HepG2 (cell line): ENCODE results near the gene KLHL21. TPM values are rescaled to one million over a fixed set of nuclear protein-coding genes. Genes with fewer than 3 reads are reported as not detected.
A peak's percentile ranks its signal among the peaks of the same experiment; 100 is the strongest.

Source experiments
- ASH2L ChIP-seq: fragments of 300-600, 200-600 bp; sonication (generic); IDR thresholded peaks from 2 replicates; pipeline ENCODE4 v1.7.0; 2017; ENCODE audit warnings: low read depth, mild to moderate bottlenecking, moderate library complexity, mixed read lengths, low read length; ENCODE audit not compliant: insufficient read length
- DPF2 ChIP-seq: sonication (generic); formaldehyde crosslinking; IDR thresholded peaks from 2 replicates; pipeline ENCODE4 v1.4.0; 2020; ENCODE audit warnings: mild to moderate bottlenecking, low read depth, missing genetic modification reagents, borderline replicate concordance
- FOSL1 ChIP-seq: sonication (generic); formaldehyde crosslinking; IDR thresholded peaks from 2 replicates; pipeline ENCODE4 v1.9.0; 2021; ENCODE audit warnings: missing genetic modification reagents, borderline replicate concordance
- MZF1 ChIP-seq: sonication (generic); formaldehyde crosslinking; IDR thresholded peaks from 2 replicates; pipeline ENCODE4 v1.8.1; 2023; ENCODE audit warnings: mild to moderate bottlenecking, missing genetic modification reagents, borderline replicate concordance
- PHF21A ChIP-seq: sonication (generic); formaldehyde crosslinking; IDR thresholded peaks from 2 replicates; pipeline ENCODE4 v1.5.0; 2020; ENCODE audit warnings: mild to moderate bottlenecking, missing genetic modification reagents
- REL ChIP-seq: sonication (generic); formaldehyde crosslinking; conservative IDR thresholded peaks from 2 replicates; pipeline ENCODE4 v1.8.0; 2022; ENCODE audit warnings: mild to moderate bottlenecking, missing genetic modification reagents, moderate library complexity
- TP53 ChIP-seq: sonication (generic); formaldehyde crosslinking; conservative IDR thresholded peaks from 2 replicates; pipeline ENCODE4 v1.4.0; 2020; ENCODE audit warnings: missing genetic modification reagents
- ZBTB20 ChIP-seq: sonication (generic); formaldehyde crosslinking; IDR thresholded peaks from 2 replicates; pipeline ENCODE4 v1.8.1; 2023; ENCODE audit warnings: missing genetic modification reagents, low read depth, mild to moderate bottlenecking, borderline replicate concordance
- ZNF253 ChIP-seq: sonication (generic); formaldehyde crosslinking; IDR thresholded peaks from 2 replicates; pipeline ENCODE4 v1.8.0; 2022; ENCODE audit warnings: mild to moderate bottlenecking, missing genetic modification reagents, borderline replicate concordance
- ZNF766 ChIP-seq: sonication (generic); formaldehyde crosslinking; IDR thresholded peaks from 2 replicates; pipeline ENCODE4 v1.5.0; 2020; ENCODE audit warnings: missing genetic modification reagents, borderline replicate concordance
- polyA plus RNA-seq, 8 experiments: library from polyadenylated mRNA; depleted of rRNA in 3 of 8; stranded (reverse) in 7 of 8; unstranded in 1 of 8; fragments of >200 nt; fragmentation: Illumina TruSeq in 4 of 8; extraction: Trizol in 4 of 8; gene quantifications; 2 replicates each; pipeline versions ENCODE4 v1.2.1 to v1.2.3, GENCODE V29; 2011 to 2016; ENCODE audit warnings: low read depth in 4 of 8, missing spikeins in 1 of 8, mixed read lengths in 1 of 8; ENCODE audit not compliant: insufficient read depth in 1 of 8
- total RNA-seq, 5 experiments: library from RNA; depleted of rRNA; stranded (reverse); fragments of >200 nt; fragmentation: Illumina TruSeq; extraction: Trizol; gene quantifications; 2 replicates each; pipeline ENCODE4 v1.2.3, GENCODE V29; 2016; ENCODE audit warnings: low read depth in 1 of 5
- TF ChIP-seq, protein P1 (sequence below): sonication (generic); formaldehyde crosslinking; IDR thresholded peaks from 2 replicates; pipeline ENCODE4 v1.4.0; 2020; ENCODE audit warnings: missing genetic modification reagents
- TF ChIP-seq, protein P2 (sequence below): sonication (generic); formaldehyde crosslinking; IDR thresholded peaks from 2 replicates; pipeline ENCODE4 v1.5.0; 2020; ENCODE audit warnings: mild to moderate bottlenecking, missing genetic modification reagents, borderline replicate concordance
- TF ChIP-seq, protein P3 (sequence below): sonication (generic); formaldehyde crosslinking; IDR thresholded peaks from 2 replicates; pipeline ENCODE4 v1.5.1; 2020; ENCODE audit warnings: missing genetic modification reagents, mild to moderate bottlenecking, borderline replicate concordance
- TF ChIP-seq, protein P4 (sequence below): IDR thresholded peaks from 2 replicates; pipeline ENCODE4 v1.6.1; 2018; ENCODE audit warnings: missing genetic modification reagents, mild to moderate bottlenecking, missing compliant biosample characterization
- TF ChIP-seq, protein P5 (sequence below): IDR thresholded peaks from 2 replicates; pipeline ENCODE4 v1.6.1; 2016; ENCODE audit warnings: missing biosample characterization, missing genetic modification reagents, low read depth
- TF ChIP-seq, protein P6 (sequence below): sonication (generic); formaldehyde crosslinking; IDR thresholded peaks from 2 replicates; pipeline ENCODE4 v1.4.0; 2020; ENCODE audit warnings: missing genetic modification reagents

KLHL21 gene
- total and polyA plus RNA-seq, 2 of the 13 experiments (the other 11 are each of a cell fraction or from before 2014, with no cell fraction given), result 14.8 to 25.0 TPM

DNA sequence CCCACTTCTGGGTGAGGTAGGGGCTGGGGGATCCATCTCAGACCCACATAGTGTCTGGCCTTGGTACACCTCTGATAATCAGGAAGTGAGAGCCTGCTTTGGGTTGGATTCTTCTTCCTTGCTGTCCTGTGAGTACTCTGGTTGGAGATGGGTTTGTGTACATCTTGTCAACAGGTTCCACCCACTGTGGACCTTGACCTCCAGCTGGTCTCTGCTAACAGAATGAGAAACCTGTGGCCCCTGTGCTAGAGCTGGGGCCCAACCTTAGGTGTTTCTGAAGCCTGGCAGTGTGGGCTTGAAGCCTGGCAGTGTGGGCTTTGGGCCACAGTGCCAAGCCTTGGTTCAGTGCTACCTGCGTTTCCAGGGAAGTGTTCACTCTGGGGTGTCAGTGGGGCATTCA is 20.3 kb downstream of the KLHL21 start (continued):
- TF ChIP-seq, protein P1, sequence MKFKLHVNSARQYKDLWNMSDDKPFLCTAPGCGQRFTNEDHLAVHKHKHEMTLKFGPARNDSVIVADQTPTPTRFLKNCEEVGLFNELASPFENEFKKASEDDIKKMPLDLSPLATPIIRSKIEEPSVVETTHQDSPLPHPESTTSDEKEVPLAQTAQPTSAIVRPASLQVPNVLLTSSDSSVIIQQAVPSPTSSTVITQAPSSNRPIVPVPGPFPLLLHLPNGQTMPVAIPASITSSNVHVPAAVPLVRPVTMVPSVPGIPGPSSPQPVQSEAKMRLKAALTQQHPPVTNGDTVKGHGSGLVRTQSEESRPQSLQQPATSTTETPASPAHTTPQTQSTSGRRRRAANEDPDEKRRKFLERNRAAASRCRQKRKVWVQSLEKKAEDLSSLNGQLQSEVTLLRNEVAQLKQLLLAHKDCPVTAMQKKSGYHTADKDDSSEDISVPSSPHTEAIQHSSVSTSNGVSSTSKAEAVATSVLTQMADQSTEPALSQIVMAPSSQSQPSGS (CRISPR knock-in tag), result peak; percentile 55; the same call in 1 of the 2 replicates
- no peak for TF ChIP-seq ZBTB20 (CRISPR knock-in tag)
- no peak for TF ChIP-seq ZNF253 (CRISPR knock-in tag)
- peak; percentile 46 for TF ChIP-seq ASH2L
- TF ChIP-seq, protein P2, sequence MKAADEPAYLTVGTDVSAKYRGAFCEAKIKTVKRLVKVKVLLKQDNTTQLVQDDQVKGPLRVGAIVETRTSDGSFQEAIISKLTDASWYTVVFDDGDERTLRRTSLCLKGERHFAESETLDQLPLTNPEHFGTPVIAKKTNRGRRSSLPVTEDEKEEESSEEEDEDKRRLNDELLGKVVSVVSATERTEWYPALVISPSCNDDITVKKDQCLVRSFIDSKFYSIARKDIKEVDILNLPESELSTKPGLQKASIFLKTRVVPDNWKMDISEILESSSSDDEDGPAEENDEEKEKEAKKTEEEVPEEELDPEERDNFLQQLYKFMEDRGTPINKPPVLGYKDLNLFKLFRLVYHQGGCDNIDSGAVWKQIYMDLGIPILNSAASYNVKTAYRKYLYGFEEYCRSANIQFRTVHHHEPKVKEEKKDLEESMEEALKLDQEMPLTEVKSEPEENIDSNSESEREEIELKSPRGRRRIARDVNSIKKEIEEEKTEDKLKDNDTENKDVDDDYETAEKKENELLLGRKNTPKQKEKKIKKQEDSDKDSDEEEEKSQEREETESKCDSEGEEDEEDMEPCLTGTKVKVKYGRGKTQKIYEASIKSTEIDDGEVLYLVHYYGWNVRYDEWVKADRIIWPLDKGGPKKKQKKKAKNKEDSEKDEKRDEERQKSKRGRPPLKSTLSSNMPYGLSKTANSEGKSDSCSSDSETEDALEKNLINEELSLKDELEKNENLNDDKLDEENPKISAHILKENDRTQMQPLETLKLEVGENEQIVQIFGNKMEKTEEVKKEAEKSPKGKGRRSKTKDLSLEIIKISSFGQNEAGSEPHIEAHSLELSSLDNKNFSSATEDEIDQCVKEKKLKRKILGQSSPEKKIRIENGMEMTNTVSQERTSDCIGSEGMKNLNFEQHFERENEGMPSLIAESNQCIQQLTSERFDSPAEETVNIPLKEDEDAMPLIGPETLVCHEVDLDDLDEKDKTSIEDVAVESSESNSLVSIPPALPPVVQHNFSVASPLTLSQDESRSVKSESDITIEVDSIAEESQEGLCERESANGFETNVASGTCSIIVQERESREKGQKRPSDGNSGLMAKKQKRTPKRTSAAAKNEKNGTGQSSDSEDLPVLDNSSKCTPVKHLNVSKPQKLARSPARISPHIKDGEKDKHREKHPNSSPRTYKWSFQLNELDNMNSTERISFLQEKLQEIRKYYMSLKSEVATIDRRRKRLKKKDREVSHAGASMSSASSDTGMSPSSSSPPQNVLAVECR (CRISPR knock-in tag), result peak; percentile 94
- TF ChIP-seq, protein P3, sequence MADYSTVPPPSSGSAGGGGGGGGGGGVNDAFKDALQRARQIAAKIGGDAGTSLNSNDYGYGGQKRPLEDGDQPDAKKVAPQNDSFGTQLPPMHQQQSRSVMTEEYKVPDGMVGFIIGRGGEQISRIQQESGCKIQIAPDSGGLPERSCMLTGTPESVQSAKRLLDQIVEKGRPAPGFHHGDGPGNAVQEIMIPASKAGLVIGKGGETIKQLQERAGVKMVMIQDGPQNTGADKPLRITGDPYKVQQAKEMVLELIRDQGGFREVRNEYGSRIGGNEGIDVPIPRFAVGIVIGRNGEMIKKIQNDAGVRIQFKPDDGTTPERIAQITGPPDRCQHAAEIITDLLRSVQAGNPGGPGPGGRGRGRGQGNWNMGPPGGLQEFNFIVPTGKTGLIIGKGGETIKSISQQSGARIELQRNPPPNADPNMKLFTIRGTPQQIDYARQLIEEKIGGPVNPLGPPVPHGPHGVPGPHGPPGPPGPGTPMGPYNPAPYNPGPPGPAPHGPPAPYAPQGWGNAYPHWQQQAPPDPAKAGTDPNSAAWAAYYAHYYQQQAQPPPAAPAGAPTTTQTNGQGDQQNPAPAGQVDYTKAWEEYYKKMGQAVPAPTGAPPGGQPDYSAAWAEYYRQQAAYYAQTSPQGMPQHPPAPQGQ, result no peak
- TF ChIP-seq PHF21A (CRISPR knock-in tag), result peak; percentile 79
- no peak for TF ChIP-seq REL (CRISPR knock-in tag)
- no peak for TF ChIP-seq TP53 (CRISPR knock-in tag)
- TF ChIP-seq, protein P4, sequence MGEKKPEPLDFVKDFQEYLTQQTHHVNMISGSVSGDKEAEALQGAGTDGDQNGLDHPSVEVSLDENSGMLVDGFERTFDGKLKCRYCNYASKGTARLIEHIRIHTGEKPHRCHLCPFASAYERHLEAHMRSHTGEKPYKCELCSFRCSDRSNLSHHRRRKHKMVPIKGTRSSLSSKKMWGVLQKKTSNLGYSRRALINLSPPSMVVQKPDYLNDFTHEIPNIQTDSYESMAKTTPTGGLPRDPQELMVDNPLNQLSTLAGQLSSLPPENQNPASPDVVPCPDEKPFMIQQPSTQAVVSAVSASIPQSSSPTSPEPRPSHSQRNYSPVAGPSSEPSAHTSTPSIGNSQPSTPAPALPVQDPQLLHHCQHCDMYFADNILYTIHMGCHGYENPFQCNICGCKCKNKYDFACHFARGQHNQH (CRISPR knock-in tag), result peak; percentile 80; the same call in 1 of the 2 replicates
- peak; percentile 72; the same call in 1 of the 2 replicates for TF ChIP-seq DPF2 (CRISPR knock-in tag)
- TF ChIP-seq MZF1, result no peak
- TF ChIP-seq ZNF766 (CRISPR knock-in tag), result no peak
- TF ChIP-seq, protein P5, sequence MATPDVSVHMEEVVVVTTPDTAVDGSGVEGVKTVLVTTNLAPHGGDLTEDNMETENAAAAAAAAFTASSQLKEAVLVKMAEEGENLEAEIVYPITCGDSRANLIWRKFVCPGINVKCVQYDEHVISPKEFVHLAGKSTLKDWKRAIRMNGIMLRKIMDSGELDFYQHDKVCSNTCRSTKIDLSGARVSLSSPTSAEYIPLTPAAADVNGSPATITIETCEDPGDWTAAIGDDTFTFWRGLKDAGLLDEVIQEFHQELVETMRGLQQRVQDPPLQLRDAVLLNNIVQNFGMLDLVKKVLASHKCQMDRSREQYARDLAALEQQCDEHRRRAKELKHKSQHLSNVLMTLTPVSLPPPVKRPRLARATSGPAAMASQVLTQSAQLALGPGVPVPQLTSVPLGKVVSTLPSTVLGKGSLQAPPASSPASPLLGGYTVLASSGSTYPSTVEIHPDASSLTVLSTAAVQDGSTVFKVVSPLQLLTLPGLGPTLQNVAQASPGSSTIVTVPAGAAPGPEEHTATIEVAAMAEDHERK, result no peak
- TF ChIP-seq, protein P6, sequence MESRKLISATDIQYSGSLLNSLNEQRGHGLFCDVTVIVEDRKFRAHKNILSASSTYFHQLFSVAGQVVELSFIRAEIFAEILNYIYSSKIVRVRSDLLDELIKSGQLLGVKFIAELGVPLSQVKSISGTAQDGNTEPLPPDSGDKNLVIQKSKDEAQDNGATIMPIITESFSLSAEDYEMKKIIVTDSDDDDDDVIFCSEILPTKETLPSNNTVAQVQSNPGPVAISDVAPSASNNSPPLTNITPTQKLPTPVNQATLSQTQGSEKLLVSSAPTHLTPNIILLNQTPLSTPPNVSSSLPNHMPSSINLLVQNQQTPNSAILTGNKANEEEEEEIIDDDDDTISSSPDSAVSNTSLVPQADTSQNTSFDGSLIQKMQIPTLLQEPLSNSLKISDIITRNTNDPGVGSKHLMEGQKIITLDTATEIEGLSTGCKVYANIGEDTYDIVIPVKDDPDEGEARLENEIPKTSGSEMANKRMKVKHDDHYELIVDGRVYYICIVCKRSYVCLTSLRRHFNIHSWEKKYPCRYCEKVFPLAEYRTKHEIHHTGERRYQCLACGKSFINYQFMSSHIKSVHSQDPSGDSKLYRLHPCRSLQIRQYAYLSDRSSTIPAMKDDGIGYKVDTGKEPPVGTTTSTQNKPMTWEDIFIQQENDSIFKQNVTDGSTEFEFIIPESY, result 0 out of 2 replicates have a peak, but pooled peaks have one; percentile 37
- no peak for TF ChIP-seq FOSL1 (CRISPR knock-in tag)
